HCT116 (cell line): ENCODE results near the gene SPTB. TPM values are rescaled to one million over a fixed set of nuclear protein-coding genes. Genes with fewer than 3 reads are reported as not detected.

Experiments
- ATAC-seq: fragments of 200-7000 bp; cut with Tn5 transposase; 2 replicates; pipeline ENCODE4 v1.9.1; 2020; ENCODE audit warnings: mild to moderate bottlenecking, moderate library complexity
- BruUV-seq: library from RNA; stranded (reverse); fragments of 400-500 nt; replicated peaks from 2 replicates; lab custom pipeline; 2021; lab: Mats Ljungman, UMichigan
- CTCF ChIA-PET: fragments of 300-600 bp; sonication (Branson Sonifier 250); formaldehyde crosslinking; loops from one replicate; lab custom pipeline; 2021; ENCODE audit warnings: antibody characterized with exemption; lab: Charles Lee
- POLR2A ChIA-PET: fragments of 300-600, 350-600 bp; sonication (Branson Sonifier 250); formaldehyde crosslinking; loops from one replicate; lab custom pipeline; 2021; ENCODE audit warnings: antibody characterized with exemption; lab: Charles Lee
- RAD21 ChIA-PET, 2 experiments: fragments of 300-600 bp; sonication (Branson Sonifier 250); formaldehyde crosslinking; loops; one replicate each; lab custom pipeline; 2023; ENCODE audit warnings: low total read pairs in 2 of 2; ENCODE audit not compliant: uncharacterized antibody in 2 of 2, unreplicated experiment in 2 of 2, low non-redundant PET in 1 of 2; lab: Charles Lee
- DNase-seq: peaks from one replicate; pipeline ENCODE4 v3.0.0-alpha.2; 2010; ENCODE audit warnings: low read depth, low spot score
- H2AFZ ChIP-seq: fragments of 200-600 bp; shearing (Covaris generic), sonication (generic); 2 replicates; pipeline ENCODE4 v1.6.1; 2017; ENCODE audit warnings: low read depth, mixed run types, mixed read lengths, antibody characterized with exemption, low read length; ENCODE audit not compliant: poor library complexity, severe bottlenecking
- H3K27ac ChIP-seq: 2 replicates; pipeline ENCODE4 v1.5.1; 2012; ENCODE audit warnings: low read depth, low read length
- H3K27me3 ChIP-seq: fragments of 200-600 bp; sonication (generic); 2 replicates; pipeline ENCODE4 v1.6.1; 2016; ENCODE audit warnings: mixed run types, low read length, mixed read lengths; ENCODE audit not compliant: insufficient read depth
- H3K36me3 ChIP-seq, 2 experiments: fragments of 200-500 bp in 1 of 2; fragments of 200-600 bp in 1 of 2; sonication (Bioruptor generic) in 1 of 2; sonication (generic) in 1 of 2; 2 replicates each; pipeline versions ENCODE4 v1.5.1 to v1.6.1; 2014 to 2016; ENCODE audit warnings: low read length in 2 of 2, inconsistent platforms in 1 of 2, mixed read lengths in 1 of 2, mixed run types in 1 of 2; ENCODE audit not compliant: insufficient read depth in 2 of 2, control insufficient read depth in 1 of 2
- H3K4me1 ChIP-seq, 2 experiments: fragments of 200-600 bp in 1 of 2; sonication (generic) in 1 of 2; 2 replicates each; pipeline versions ENCODE4 v1.5.1 to v1.6.1; 2012 to 2017; ENCODE audit warnings: low read length in 2 of 2, inconsistent platforms in 1 of 2, mild to moderate bottlenecking in 1 of 2, mixed read lengths in 1 of 2, mixed run types in 1 of 2, moderate library complexity in 1 of 2; ENCODE audit not compliant: insufficient read depth in 2 of 2, control insufficient read depth in 1 of 2
- H3K4me2 ChIP-seq: fragments of 200-600 bp; sonication (generic); 2 replicates; pipeline ENCODE4 v1.6.1; 2017; ENCODE audit warnings: mixed run types, low read length, mixed read lengths
- H3K4me3 ChIP-seq, 2 experiments: fragments of 200-600 bp in 1 of 2; sonication (generic) in 1 of 2; replicated peaks in 1 of 2; 2 replicates each; pipeline ENCODE4 v1.5.1; 2011 to 2016; ENCODE audit warnings: low read length in 2 of 2, control low read depth in 1 of 2, low read depth in 1 of 2, mild to moderate bottlenecking in 1 of 2, mixed read lengths in 1 of 2, mixed run types in 1 of 2
- H3K79me2 ChIP-seq: fragments of 200-600 bp; sonication (generic); 2 replicates; pipeline ENCODE4 v1.6.1; 2017; ENCODE audit warnings: mild to moderate bottlenecking, mixed run types, low read length, moderate library complexity, mixed read lengths; ENCODE audit not compliant: insufficient read depth
- H3K9ac ChIP-seq: fragments of 200-600 bp; sonication (generic); 2 replicates; pipeline ENCODE4 v1.6.1; 2016; ENCODE audit warnings: low read length, mixed read lengths
- H3K9me2 ChIP-seq: fragments of 200-600 bp; sonication (generic), shearing (Covaris generic); 2 replicates; pipeline ENCODE4 v1.6.1; 2017; ENCODE audit warnings: mixed run types, mild to moderate bottlenecking, moderate library complexity; ENCODE audit not compliant: insufficient read depth
- H3K9me3 ChIP-seq, 2 experiments: fragments of 200-500 bp in 1 of 2; fragments of 200-600 bp in 1 of 2; sonication (Bioruptor generic) in 1 of 2; sonication (generic) in 1 of 2; 2 replicates each; pipeline ENCODE4 v1.6.1; 2014 to 2017; ENCODE audit warnings: low read length in 2 of 2, mixed read lengths in 2 of 2, inconsistent platforms in 1 of 2, low read depth in 1 of 2, mild to moderate bottlenecking in 1 of 2, mixed run types in 1 of 2, moderate library complexity in 1 of 2; ENCODE audit not compliant: control insufficient read depth in 1 of 2, insufficient read depth in 1 of 2
- H4K20me1 ChIP-seq: fragments of 200-600 bp; sonication (generic), shearing (Covaris generic); 2 replicates; pipeline ENCODE4 v1.6.1; 2017; ENCODE audit warnings: mixed run types, mild to moderate bottlenecking, moderate library complexity; ENCODE audit not compliant: insufficient read depth
- ATF3 ChIP-seq: IDR thresholded peaks from 2 replicates; pipeline ENCODE4 v1.6.1; 2012
- CTCF ChIP-seq, 3 experiments: fragments of 200-600 bp in 1 of 3; sonication (generic) in 1 of 3; IDR thresholded peaks in 2 of 3; conservative IDR thresholded peaks in 1 of 3; 2 replicates each; pipeline ENCODE4 v1.5.1; 2012 to 2017; ENCODE audit warnings: low read depth in 2 of 3, low read length in 2 of 3, antibody characterized with exemption in 1 of 3, borderline replicate concordance in 1 of 3, control low read depth in 1 of 3, mild to moderate bottlenecking in 1 of 3, mixed read lengths in 1 of 3, mixed run types in 1 of 3, moderate library complexity in 1 of 3; ENCODE audit not compliant: insufficient read depth in 1 of 3
- EGR1 ChIP-seq: IDR thresholded peaks from 2 replicates; pipeline ENCODE4 v1.6.1; 2012; ENCODE audit warnings: low read depth
- ELF1 ChIP-seq: IDR thresholded peaks from 2 replicates; pipeline ENCODE4 v1.6.1; 2012; ENCODE audit warnings: low read depth, borderline replicate concordance
- EZH2 ChIP-seq: fragments of 200-600 bp; sonication (generic); IDR thresholded peaks from 2 replicates; pipeline ENCODE4 v1.6.1; 2017; ENCODE audit warnings: antibody characterized with exemption, mixed run types
- FOSL1 ChIP-seq: IDR thresholded peaks from 2 replicates; pipeline ENCODE4 v1.6.1; 2012; ENCODE audit warnings: low read depth
- MAX ChIP-seq: IDR thresholded peaks from 2 replicates; pipeline ENCODE4 v1.6.1; 2012
- POLR2A ChIP-seq: IDR thresholded peaks from 2 replicates; pipeline ENCODE4 v1.7.0; 2011; ENCODE audit warnings: borderline replicate concordance; ENCODE audit not compliant: insufficient read depth, insufficient read length; ENCODE audit errors: extremely low read depth
- REST ChIP-seq: IDR thresholded peaks from 2 replicates; pipeline ENCODE4 v1.6.1; 2012; ENCODE audit warnings: low read depth
- SIN3A ChIP-seq: IDR thresholded peaks from 2 replicates; pipeline ENCODE4 v1.6.1; 2012; ENCODE audit warnings: low read depth
- TCF7L2 ChIP-seq: IDR thresholded peaks from 2 replicates; pipeline ENCODE4 v1.7.0; 2011; ENCODE audit warnings: borderline replicate concordance, inconsistent platforms; ENCODE audit not compliant: insufficient read depth, insufficient read length; ENCODE audit errors: extremely low read depth
- ZNF274 ChIP-seq: fragments of 200-500 bp; sonication (Bioruptor generic); IDR thresholded peaks from 2 replicates; pipeline ENCODE4 v1.6.1; 2014; ENCODE audit warnings: mild to moderate bottlenecking, low read depth, low read length, inconsistent platforms
- intact Hi-C: fragments of 100-400 bp; cut with micrococcal nuclease; formaldehyde crosslinking; loops from 2 replicates; pipeline ENCODE4 v1.10.0; 2022
- total RNA-seq: library from RNA; stranded (reverse); gene quantifications from one replicate; pipeline ENCODE4 v1.2.1, GENCODE V29; 2021; ENCODE audit not compliant: unreplicated experiment

Gene SPTB
- total RNA-seq, 1 experiment from 2014 or later = 4.2 TPM

- no peak for ATAC-seq
- Histone ChIP-seq H3K4me3 (no peak overlapping the region), H4K20me1 (no peaks in the 10 kb centered on the region), H2AFZ (no peak overlapping the region), H3K9me2 (no peaks in the 10 kb centered on the region), H3K27me3 (no peaks in the 10 kb centered on the region), H3K4me1 (no peaks in the 10 kb centered on the region), H3K36me3 (peaks cover 19 to 34% of the 10 kb centered on the region in 2 experiments), H3K4me2 (no peak overlapping the region), H3K79me2 (no peaks in the 10 kb centered on the region), H3K9ac (no peak overlapping the region), H3K9me3 (no peaks in the 10 kb centered on the region), H3K27ac (no peak overlapping the region)
- intact Hi-C loops = no loop called here
- ChIA-PET POLR2A (no interaction called here), RAD21 (no interaction called here), CTCF (no interaction called here)
- TF ChIP-seq REST (no peak), EGR1 (no peak), FOSL1 (no peak), POLR2A (no peak), ATF3 (no peak), MAX (no peak), SIN3A (no peak), CTCF (IDR thresholded peaks at IDR 0.05 in 2 of 3, conservative IDR thresholded peaks at IDR 0.05 in 1 of 3; ENCODE audit: borderline replicate concordance in 1 of 3, insufficient read depth in 1 of 3, low read depth in 2 of 3, low read length in 2 of 3) (no peak), ZNF274 (no peak), TCF7L2 (no peak), EZH2 (no peak), ELF1 (no peak)
- no peak for DNase-seq
- no TSS peak for BruUV-seq
Measured at GRCh38 chr14:64737391-64738280, 142.1 kb downstream of the SPTB start.
